ENCODE measurements around the gene PSORS1C1. TPM values are rescaled to one million over a fixed set of nuclear protein-coding genes. Genes with fewer than 3 reads are reported as not detected.

PSORS1C1 gene
- total and polyA plus RNA-seq, 10 donors = 0.11 to 3.4 (median 0.76) TPM; not detected in 3

DNA sequence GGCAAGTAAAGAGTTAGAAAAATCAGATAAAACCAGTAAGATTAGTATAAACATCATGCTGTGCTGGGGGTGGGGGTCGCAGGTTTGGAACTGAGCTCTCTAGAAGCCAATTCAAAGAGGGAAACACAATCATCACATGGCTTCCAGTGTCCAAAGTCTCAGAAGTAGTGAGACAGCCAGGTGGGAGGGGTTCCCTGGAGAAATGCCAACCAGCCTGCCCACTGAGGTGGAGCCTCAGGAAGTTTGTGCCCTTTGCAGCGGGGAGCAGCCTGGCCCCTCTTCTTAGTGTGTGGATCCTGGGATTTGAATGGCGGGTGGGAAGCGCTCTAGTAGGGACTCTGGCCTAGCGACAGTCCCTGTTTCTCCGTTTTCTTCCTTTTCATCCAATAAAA is 23.6 kb upstream of the PSORS1C1 start:
- no peak for TF ChIP-seq CTCF (IDR thresholded peaks at IDR 0.05 in 8 of 11, conservative IDR thresholded peaks at IDR 0.05 in 3 of 11)
- no peak for TF ChIP-seq POLR2AphosphoS5 (IDR thresholded peaks at IDR 0.05)
- no peak for TF ChIP-seq POLR2A (IDR thresholded peaks at IDR 0.05)

DNA sequence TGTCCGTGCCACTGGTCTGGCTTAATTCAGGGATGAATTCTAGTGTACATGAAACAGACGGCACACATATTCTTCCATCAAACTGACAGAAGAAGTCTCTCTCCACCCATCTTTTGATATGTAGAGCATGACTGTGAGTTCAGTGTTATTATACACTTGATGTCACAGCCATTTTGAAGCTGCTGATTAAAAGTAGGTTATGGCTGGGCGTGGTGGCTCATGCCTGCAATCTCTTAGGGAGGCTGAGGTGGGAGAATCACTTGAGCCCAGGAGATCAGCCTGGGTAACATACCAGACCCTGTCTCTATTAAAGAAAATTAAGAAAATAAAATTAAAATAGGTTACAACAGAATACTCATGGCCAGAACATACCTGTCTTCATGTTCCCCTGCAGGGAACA is 22.9 kb upstream of the PSORS1C1 start:
- 41 to 62% (median 47%) methylated on average over 3 of the region's 3 CpGs for WGBS, 5 donors
- no peak for DNase-seq
- no peak for TF ChIP-seq CTCF (IDR thresholded peaks at IDR 0.05 in 8 of 11, conservative IDR thresholded peaks at IDR 0.05 in 3 of 11)
- TF ChIP-seq POLR2A (IDR thresholded peaks at IDR 0.05) = no peak
- no peak for TF ChIP-seq POLR2AphosphoS5 (IDR thresholded peaks at IDR 0.05)
- intact Hi-C loops (cut with DNase I; ENCODE audit: low total_unique reads) = no loop called here
- Histone ChIP-seq H3K4me3 (no peak overlapping the region), H3K27ac (no peak overlapping the region), H3K4me1 (peaks cover 11 to 47% (median 29%) of the 10 kb centered on the region in 6 donors), H3K27me3 (replicated peaks in 1 of 7) (no peaks in the 10 kb centered on the region), H3K9me3 (no peaks in the 10 kb centered on the region), H3K36me3 (no peaks in the 10 kb centered on the region)

More for the DNA sequence above, 23.6 kb upstream of the PSORS1C1 start:
- no peaks in the 10 kb centered on the region for H3K36me3 ChIP-seq
- no peaks in the 10 kb centered on the region for H3K9me3 ChIP-seq
- H3K4me1 ChIP-seq = peaks cover 11 to 42% (median 26%) of the 10 kb centered on the region in 6 donors
- 77 to 94% (median 91%) methylated on average over 6 of the region's 6 CpGs for WGBS, 5 donors
- H3K27me3 ChIP-seq (replicated peaks in 1 of 7) = peaks cover 0 to 6% (median 0%) of the 10 kb centered on the region in 7 donors
- DNase-seq = no peak
- H3K27ac ChIP-seq = no peak overlapping the region
- intact Hi-C loops (cut with DNase I; ENCODE audit: low total_unique reads) = no loop called here
- H3K4me3 ChIP-seq = no peak overlapping the region

GRCh38 chr6:31092238-31092637 is 22.4 kb upstream of the PSORS1C1 start:
- no peak overlapping the region for H3K27ac ChIP-seq
- no peaks in the 10 kb centered on the region for H3K36me3 ChIP-seq
- 86 to 99% (median 95%) methylated on average over 2 of the region's 2 CpGs for WGBS, 5 donors
- no peaks in the 10 kb centered on the region for H3K27me3 ChIP-seq (replicated peaks in 1 of 7)
- peaks cover 11 to 47% (median 32%) of the 10 kb centered on the region in 6 donors for H3K4me1 ChIP-seq
- DNase-seq = no peak
- H3K4me3 ChIP-seq = no peak overlapping the region
- TF ChIP-seq CTCF (IDR thresholded peaks at IDR 0.05 in 8 of 11, conservative IDR thresholded peaks at IDR 0.05 in 3 of 11) (no peak), POLR2AphosphoS5 (IDR thresholded peaks at IDR 0.05) (no peak), POLR2A (IDR thresholded peaks at IDR 0.05) (no peak)
- H3K9me3 ChIP-seq = no peaks in the 10 kb centered on the region
- intact Hi-C loops (cut with DNase I; ENCODE audit: low total_unique reads) = no loop called here

DNA sequence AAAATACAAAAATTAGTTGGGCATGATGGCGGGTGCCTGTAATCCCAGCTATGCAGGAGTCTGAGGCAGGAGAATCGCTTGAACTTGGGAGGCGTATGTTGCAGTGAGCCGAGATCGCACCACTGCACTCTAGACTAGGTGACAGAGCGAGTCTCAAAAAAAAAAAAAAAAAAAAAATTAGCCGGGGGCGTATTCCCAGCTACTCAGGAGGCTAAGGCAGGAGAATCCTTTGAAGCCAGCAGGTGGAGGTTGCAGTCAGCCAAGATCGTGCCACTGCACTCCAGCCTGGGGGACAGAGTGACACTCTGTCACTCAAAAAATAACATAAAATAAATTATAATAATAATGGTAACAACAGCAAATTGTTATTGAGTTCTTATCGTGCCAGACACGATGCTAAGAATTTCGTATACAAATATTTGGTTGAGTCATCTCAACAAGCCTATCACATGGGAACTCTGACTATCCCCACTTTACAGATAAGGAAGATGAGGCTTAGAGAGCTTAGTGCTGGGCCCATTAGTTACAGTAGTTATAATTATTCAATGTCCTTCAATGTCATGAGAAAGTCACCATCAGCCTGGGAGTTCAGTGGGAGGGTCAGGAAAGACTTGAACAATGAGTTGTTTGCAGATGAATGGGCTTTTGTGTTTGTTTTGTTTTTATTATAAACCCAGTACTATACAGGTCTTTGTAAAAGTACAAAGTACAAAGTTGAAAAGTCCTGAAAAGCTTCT is 21.7 kb upstream of the PSORS1C1 start:
- WGBS, 5 donors = 91 to 95% (median 93%) methylated on average over 12 of the region's 12 CpGs

More for the DNA sequence above, 21.7 kb upstream of the PSORS1C1 start:
- Histone ChIP-seq H3K4me3 (no peak overlapping the region), H3K4me1 (peaks cover 11 to 46% (median 30%) of the 10 kb centered on the region in 6 donors), H3K36me3 (no peaks in the 10 kb centered on the region), H3K27me3 (replicated peaks in 1 of 7) (no peaks in the 10 kb centered on the region), H3K9me3 (no peaks in the 10 kb centered on the region), H3K27ac (peak overlapping the region in 1 of 8 donors; percentile 74)
- DNase-seq = no peak
- intact Hi-C loops (cut with DNase I; ENCODE audit: low total_unique reads) = no loop called here
- TF ChIP-seq CTCF (IDR thresholded peaks at IDR 0.05 in 8 of 11, conservative IDR thresholded peaks at IDR 0.05 in 3 of 11) = no peak
- TF ChIP-seq POLR2AphosphoS5 (IDR thresholded peaks at IDR 0.05) = no peak

All from spleen (tissue), 11 donors.